SK-N-SH treated with all-trans-retinoic acid at 6 μM for 48 hours (cell line): ENCODE data around the gene ADAM17.

Experiments
- BACH2 ChIP-seq: fragments of 250-450 bp; sonication (Bioruptor Pico); IDR thresholded peaks from 2 replicates; pipeline ENCODE4 v1.9.0; 2021; ENCODE audit warnings: mild to moderate bottlenecking, borderline replicate concordance
- ISL1 ChIP-seq: fragments of 250-450 bp; sonication (Bioruptor Pico); IDR thresholded peaks from 2 replicates; pipeline ENCODE4 v2.1.2; 2022; ENCODE audit warnings: mild to moderate bottlenecking, moderate library complexity
- PATZ1 ChIP-seq: fragments of 250-450 bp; sonication (Bioruptor Pico); IDR thresholded peaks from 2 replicates; pipeline ENCODE4 v1.8.0; 2020; ENCODE audit warnings: mild to moderate bottlenecking, moderate library complexity, borderline replicate concordance
- SNAI2 ChIP-seq: fragments of 250-450 bp; sonication (Bioruptor Pico); IDR thresholded peaks from 2 replicates; pipeline ENCODE4 v1.5.0; 2020; ENCODE audit warnings: mild to moderate bottlenecking, moderate library complexity
- TSHZ2 ChIP-seq: fragments of 250-450 bp; sonication (Bioruptor Pico); IDR thresholded peaks from 2 replicates; pipeline ENCODE4 v1.5.0; 2020; ENCODE audit warnings: mild to moderate bottlenecking, moderate library complexity
- ZNF70 ChIP-seq: fragments of 450-650 bp; formaldehyde crosslinking; IDR thresholded peaks from 2 replicates; pipeline ENCODE4 v1.5.0; 2020; ENCODE audit warnings: mild to moderate bottlenecking, moderate library complexity

GRCh38 chr2:9465170-9465569 lies 90.5 kb downstream of the ADAM17 start:
- no peak for TF ChIP-seq SNAI2 (CRISPR knock-in tag)
- TF ChIP-seq ISL1 (CRISPR knock-in tag): no peak
- no peak for TF ChIP-seq PATZ1 (CRISPR knock-in tag)
- TF ChIP-seq TSHZ2 (CRISPR knock-in tag): no peak
- no peak for TF ChIP-seq ZNF70 (CRISPR knock-in tag)
- no peak for TF ChIP-seq BACH2 (CRISPR knock-in tag)
